CD4-positive, alpha-beta T cell treated with Interleukin-4 for 1 hour (primary cell): Measurements from ENCODE around the gene IFNL4.
"Not testable (repeated sequence)": the region's sequence is repeated elsewhere in the genome, so short reads cannot be mapped to it uniquely, and the experiment has no call there.

Source experiments
- DNase-seq, 2 donors: peaks; one replicate each; pipeline ENCODE4 v3.0.0-alpha.2; 2020 to 2022

Gene IFNL4

GRCh38 chr19:39248806-39249205 is at the start of gene IFNL4:
Gene IFNL4, minus strand, starts transcription at chr19:39248856.
- DNase-seq, result no peak

GRCh38 chr19:39297931-39298634 is 49.4 kb upstream of the IFNL4 start:
- DNase-seq, result peak; percentile 58 to 68

- DNase-seq, result no peak
Observed at GRCh38 chr19:39296906-39297305, 48.2 kb upstream of the IFNL4 start.

GRCh38 chr19:39296055-39296645 is 47.5 kb upstream of the IFNL4 start, which contains the start of gene IFNL1:
Gene IFNL1, plus strand, starts transcription at chr19:39296407. Its CDS starts 15 bp downstream, at chr19:39296422.
- DNase-seq, result no peak

- no peak for DNase-seq
Observed at GRCh38 chr19:39293394-39293793, 44.7 kb upstream of the IFNL4 start.

GRCh38 chr19:39284032-39284431 is 35.4 kb upstream of the IFNL4 start:
- no peak for DNase-seq

GRCh38 chr19:39282021-39282420 is 33.4 kb upstream of the IFNL4 start:
- no peak for DNase-seq

- no peak for DNase-seq
Observed at GRCh38 chr19:39277598-39277997, 28.9 kb upstream of the IFNL4 start.

GRCh38 chr19:39276740-39277139 is 28.1 kb upstream of the IFNL4 start:
- no peak for DNase-seq

- no peak for DNase-seq
Observed at GRCh38 chr19:39275578-39275977, 26.9 kb upstream of the IFNL4 start.

- DNase-seq, result not testable (repeated sequence)
Observed at GRCh38 chr19:39273859-39274258, 25.2 kb upstream of the IFNL4 start.

GRCh38 chr19:39270036-39270871 is 21.6 kb upstream of the IFNL4 start:
- no peak for DNase-seq

- DNase-seq, result not testable (repeated sequence)
Observed at GRCh38 chr19:39269369-39269768, 20.7 kb upstream of the IFNL4 start.

- DNase-seq, result not testable (repeated sequence)
Observed at GRCh38 chr19:39268531-39269223, 20.0 kb upstream of the IFNL4 start.

GRCh38 chr19:39268085-39268484 is 19.4 kb upstream of the IFNL4 start, which contains the start of gene IFNL2:
Gene IFNL2, plus strand, starts transcription at chr19:39268396. Its CDS starts 173 bp downstream, at chr19:39268569.
- not testable (repeated sequence) for DNase-seq

GRCh38 chr19:39265321-39265916 is 16.8 kb upstream of the IFNL4 start:
- DNase-seq, result no peak

GRCh38 chr19:39264306-39265290 is 15.9 kb upstream of the IFNL4 start:
- DNase-seq, result no peak

- no peak for DNase-seq
Observed at GRCh38 chr19:39263912-39264305, 15.3 kb upstream of the IFNL4 start.

GRCh38 chr19:39262496-39262895 is 13.8 kb upstream of the IFNL4 start:
- no peak for DNase-seq

GRCh38 chr19:39261704-39262103 is 13.0 kb upstream of the IFNL4 start:
- DNase-seq, result no peak

GRCh38 chr19:39257227-39257626 is 8.6 kb upstream of the IFNL4 start:
- DNase-seq, result no peak
